Measurements from ENCODE around the gene RAD23B. TPM values are rescaled to one million over a fixed set of nuclear protein-coding genes. Genes with fewer than 3 reads are reported as not detected.

RAD23B gene
- total and polyA plus RNA-seq, 2 of the 13 experiments (the other 11 are each of a cell fraction or from before 2014, with no cell fraction given) = 133 to 156 TPM

GRCh38 chr9:107269681-107270080 is 13.4 kb upstream of the RAD23B start (continued):
- TF ChIP-seq ZNF18 (CRISPR knock-in tag; IDR thresholded peaks at IDR 0.05; ENCODE audit: insufficient replicate concordance) (no peak), MAZ (IDR thresholded peaks at IDR 0.05; ENCODE audit: borderline replicate concordance, low read depth, low read length) (no peak), MAZ (CRISPR knock-in tag; IDR thresholded peaks at IDR 0.05; ENCODE audit: low read depth) (no peak), TRIM22 (IDR thresholded peaks at IDR 0.05) (no peak), ELF1 (CRISPR knock-in tag; IDR thresholded peaks at IDR 0.05) (no peak), ZBTB34 (CRISPR knock-in tag; IDR thresholded peaks at IDR 0.05) (no peak), TAF1 (CRISPR knock-in tag; IDR thresholded peaks at IDR 0.05) (no peak), ZNF775 (CRISPR knock-in tag; IDR thresholded peaks at IDR 0.05; ENCODE audit: borderline replicate concordance) (no peak), AHR (CRISPR knock-in tag; IDR thresholded peaks at IDR 0.05) (no peak), JUND (CRISPR knock-in tag; IDR thresholded peaks at IDR 0.05) (no peak), ATF6 (CRISPR knock-in tag; conservative IDR thresholded peaks at IDR 0.05) (no peak), SYNCRIP (IDR thresholded peaks at IDR 0.05; ENCODE audit: insufficient read depth, low read depth, low read length) (no peak), ZNF275 (CRISPR knock-in tag; IDR thresholded peaks at IDR 0.05; ENCODE audit: borderline replicate concordance) (no peak), PHF5A (CRISPR knock-in tag; IDR thresholded peaks at IDR 0.05; ENCODE audit: low read depth, unreplicated experiment) (no peak), FLYWCH1 (CRISPR knock-in tag; IDR thresholded peaks at IDR 0.05) (no peak), BORCS8-MEF2B (CRISPR knock-in tag; IDR thresholded peaks at IDR 0.05) (no peak), ZIK1 (CRISPR knock-in tag; IDR thresholded peaks at IDR 0.05; ENCODE audit: borderline replicate concordance, low read depth) (no peak), RBM39 (IDR thresholded peaks at IDR 0.05; ENCODE audit: low read depth, low read length, poor library complexity, severe bottlenecking) (no peak), MED8 (CRISPR knock-in tag; IDR thresholded peaks at IDR 0.05; ENCODE audit: insufficient replicate concordance) (no peak), ONECUT2 (CRISPR knock-in tag; IDR thresholded peaks at IDR 0.05) (no peak), KDM5B (CRISPR knock-in tag; IDR thresholded peaks at IDR 0.05; ENCODE audit: borderline replicate concordance) (no peak)

Data from HepG2 (cell line).